HG03378 (cell line): ENCODE measurements around the gene TGFB3.

Source experiments
- ATAC-seq: cut with Tn5 transposase; IDR thresholded peaks from one replicate; pipeline ENCODE4 v1.9.1; 2021; ENCODE audit warnings: mild to moderate bottlenecking, moderate library complexity; ENCODE audit not compliant: unreplicated experiment

TGFB3 gene

DNA sequence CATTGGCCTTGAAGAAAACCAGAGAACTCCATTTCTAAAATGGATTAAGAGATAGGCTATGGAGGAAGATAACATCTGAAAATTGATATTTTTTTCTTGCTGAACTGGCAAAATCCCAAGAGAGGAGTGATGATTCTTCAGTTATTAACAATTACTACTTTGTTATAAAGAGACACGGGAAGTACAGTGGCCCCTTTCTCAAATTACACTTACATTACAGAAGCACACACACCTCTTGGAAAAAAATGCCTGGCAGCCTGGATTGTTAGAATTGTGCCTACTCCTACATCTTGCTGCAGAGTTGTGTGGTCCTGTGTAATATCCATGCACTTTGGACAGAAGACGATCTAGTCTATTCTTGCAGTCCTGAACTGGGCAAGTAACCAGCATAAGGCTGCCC, 71.7 kb downstream of the TGFB3 start:
- ATAC-seq = no peak

DNA sequence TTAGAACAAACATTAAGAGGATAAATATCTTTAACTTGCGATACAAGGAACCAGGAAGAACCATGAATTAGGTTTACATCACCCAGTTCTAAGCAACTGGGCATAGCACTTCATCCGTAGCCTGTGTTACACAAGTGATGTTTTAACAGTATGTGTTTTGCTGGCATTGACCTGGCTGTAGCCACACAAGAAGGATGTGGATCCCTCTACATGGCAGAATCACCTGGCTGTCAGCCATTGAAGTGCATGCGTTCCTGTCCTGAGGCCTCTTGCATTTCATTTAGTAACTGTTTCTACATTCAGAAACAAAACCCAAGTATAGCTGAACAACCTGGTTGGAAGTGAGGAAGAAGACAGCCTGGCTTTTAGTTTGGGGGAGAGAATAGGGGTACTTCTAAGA, 72.2 kb downstream of the TGFB3 start:
- no peak for ATAC-seq
